ENCODE measurements around the gene ZGPAT. TPM values are rescaled to one million over a fixed set of nuclear protein-coding genes. Genes with fewer than 3 reads are reported as not detected.

The ZGPAT gene
- polyA plus RNA-seq, 1 donor from 2014 or later: 60.8 TPM

GRCh38 chr20:63662813-63663189 is 45.0 kb upstream of the ZGPAT start:
- TF ChIP-seq RAD21 (conservative IDR thresholded peaks at IDR 0.05) (no peak), MXI1 (conservative IDR thresholded peaks at IDR 0.05; ENCODE audit: poor library complexity, severe bottlenecking) (no peak), TAF1 (IDR thresholded peaks at IDR 0.05; ENCODE audit: low read depth) (no peak), SMC3 (conservative IDR thresholded peaks at IDR 0.05; ENCODE audit: poor library complexity) (no peak), EP300 (conservative IDR thresholded peaks at IDR 0.05; ENCODE audit: poor library complexity, severe bottlenecking) (no peak), EZH2 (IDR thresholded peaks at IDR 0.05; ENCODE audit: borderline replicate concordance, insufficient read depth, low read length, poor library complexity, severe bottlenecking) (no peak), POLR2AphosphoS5 (IDR thresholded peaks at IDR 0.05) (no peak), CTCF (IDR thresholded peaks at IDR 0.05; ENCODE audit: poor library complexity, severe bottlenecking) (no peak), REST (IDR thresholded peaks at IDR 0.05; ENCODE audit: borderline replicate concordance) (no peak)
- Histone ChIP-seq H3K9me3 (ENCODE audit: low read length) (no peaks in the 10 kb centered on the region), H3K9me2 (ENCODE audit: insufficient read depth, low read length) (no peaks in the 10 kb centered on the region), H3K79me2 (replicated peaks; ENCODE audit: insufficient read depth, low read length) (no peaks in the 10 kb centered on the region), H3K9ac (ENCODE audit: low read length) (no peak overlapping the region), H3K4me3 (ENCODE audit: low read length) (no peak overlapping the region), H2AFZ (ENCODE audit: low read depth, low read length) (no peak overlapping the region), H3K27ac (ENCODE audit: low read length) (no peak overlapping the region), H3K27me3 (ENCODE audit: insufficient read depth, low read depth, low read length) (no peaks in the 10 kb centered on the region), H3F3A (ENCODE audit: insufficient read depth, low read length, poor library complexity, severe bottlenecking) (no peaks in the 10 kb centered on the region), H4K20me1 (ENCODE audit: insufficient read depth) (no peaks in the 10 kb centered on the region), H3K36me3 (ENCODE audit: insufficient read depth, low read length) (no peaks in the 10 kb centered on the region), H3K4me2 (ENCODE audit: low read length) (no peak overlapping the region)

GRCh38 chr20:63663332-63664066 is 44.3 kb upstream of the ZGPAT start:
- no peak overlapping the region for H3K4me2 ChIP-seq (ENCODE audit: low read length)
- no peak overlapping the region for H3K9ac ChIP-seq (ENCODE audit: low read length)
- no peaks in the 10 kb centered on the region for H3K27me3 ChIP-seq (ENCODE audit: insufficient read depth, low read depth, low read length)
- no peaks in the 10 kb centered on the region for H4K20me1 ChIP-seq (ENCODE audit: insufficient read depth)
- no peak overlapping the region for H3K27ac ChIP-seq (ENCODE audit: low read length)
- no peaks in the 10 kb centered on the region for H3K9me3 ChIP-seq (ENCODE audit: low read length)
- no peaks in the 10 kb centered on the region for H3K79me2 ChIP-seq (replicated peaks; ENCODE audit: insufficient read depth, low read length)
- no peaks in the 10 kb centered on the region for H3F3A ChIP-seq (ENCODE audit: insufficient read depth, low read length, poor library complexity, severe bottlenecking)
- no peak for TF ChIP-seq EP300 (conservative IDR thresholded peaks at IDR 0.05; ENCODE audit: poor library complexity, severe bottlenecking)
- TF ChIP-seq POLR2AphosphoS5 (IDR thresholded peaks at IDR 0.05): no peak
- no peak for TF ChIP-seq MXI1 (conservative IDR thresholded peaks at IDR 0.05; ENCODE audit: poor library complexity, severe bottlenecking)
- TF ChIP-seq TAF1 (IDR thresholded peaks at IDR 0.05; ENCODE audit: low read depth): no peak
- no peak for TF ChIP-seq RAD21 (conservative IDR thresholded peaks at IDR 0.05)
- TF ChIP-seq SMC3 (conservative IDR thresholded peaks at IDR 0.05; ENCODE audit: poor library complexity): no peak
- TF ChIP-seq EZH2 (IDR thresholded peaks at IDR 0.05; ENCODE audit: borderline replicate concordance, insufficient read depth, low read length, poor library complexity, severe bottlenecking): no peak
- no peak for TF ChIP-seq REST (IDR thresholded peaks at IDR 0.05; ENCODE audit: borderline replicate concordance)
- TF ChIP-seq CTCF (IDR thresholded peaks at IDR 0.05; ENCODE audit: poor library complexity, severe bottlenecking): no peak
- H3K4me3 ChIP-seq (ENCODE audit: low read length): no peak overlapping the region
- no peak overlapping the region for H2AFZ ChIP-seq (ENCODE audit: low read depth, low read length)
- H3K36me3 ChIP-seq (ENCODE audit: insufficient read depth, low read length): no peaks in the 10 kb centered on the region
- no peaks in the 10 kb centered on the region for H3K9me2 ChIP-seq (ENCODE audit: insufficient read depth, low read length)
